Measurements from ENCODE around the gene IFNA8. TPM values are rescaled to one million over a fixed set of nuclear protein-coding genes. Genes with fewer than 3 reads are reported as not detected.

The IFNA8 gene
- total RNA-seq, result not detected

DNA sequence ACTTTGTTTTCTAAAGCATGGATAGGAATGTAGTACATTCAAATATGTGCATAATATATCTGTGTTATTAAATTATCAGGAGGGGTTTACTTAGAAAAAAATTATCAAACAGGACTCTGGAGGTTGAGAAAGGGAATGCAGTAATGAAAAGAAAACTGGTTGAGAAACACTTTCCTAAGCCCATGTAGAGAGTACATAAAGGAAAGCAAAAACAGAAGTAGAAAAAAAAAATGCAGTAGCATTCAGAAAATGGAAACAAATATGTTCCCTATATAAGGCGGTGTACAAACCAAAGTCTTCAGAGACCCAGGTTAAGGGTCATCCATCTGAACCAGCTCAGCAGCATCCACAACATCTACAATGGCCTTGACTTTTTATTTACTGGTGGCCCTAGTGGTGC lies at the start of gene IFNA8:
Gene IFNA8 (plus strand): TSS at position 301 of the 400 bp plus-strand sequence. CDS start 60 bp downstream, at position 361.

GRCh38 chr9:21367957-21368356 lies 41.0 kb upstream of the IFNA8 start, which contains the start of gene IFNA13:
Gene IFNA13 (minus strand): TSS chr9:21368057. CDS start chr9:21368010, 47 bp downstream.

DNA sequence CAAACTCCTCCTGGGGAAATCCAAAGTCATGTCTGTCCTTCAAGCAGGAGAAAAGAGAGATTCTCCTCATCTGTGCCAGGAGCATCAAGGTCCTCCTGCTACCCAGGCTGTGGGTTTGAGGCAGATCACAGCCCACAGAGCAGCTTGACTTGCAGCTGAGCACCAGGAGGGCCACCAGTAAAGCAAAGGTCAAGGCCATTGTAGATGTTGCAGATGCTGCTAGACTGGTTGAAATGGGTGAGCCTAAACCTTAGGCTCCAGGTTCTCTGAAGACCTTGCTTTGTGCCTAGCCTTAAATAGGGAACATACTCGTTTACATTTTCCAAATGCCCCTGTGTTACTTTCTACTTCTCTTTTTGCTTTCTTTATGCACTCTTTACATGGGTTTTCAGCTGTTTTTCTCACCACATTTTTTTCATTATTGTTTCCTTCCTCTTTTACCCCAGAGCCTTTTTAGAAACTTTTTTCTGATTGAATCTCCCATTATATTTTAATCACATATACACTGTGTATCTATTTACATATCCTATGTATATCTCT lies 23.7 kb upstream of the IFNA8 start, which contains the start of gene IFNA2:
Gene IFNA2 (minus strand): TSS at position 268 of the 540 bp plus-strand sequence. CDS start 69 bp downstream, at position 199.

GRCh38 chr9:21440139-21440538 lies 31.2 kb downstream of the IFNA8 start, which contains the start of gene IFNA1:
Gene IFNA1 (plus strand): TSS chr9:21440439. CDS start chr9:21440508, 69 bp downstream.

Other genes starting within 250 kb of the IFNA8 start
- gene IFNA21, start 242.5 kb upstream of the IFNA8 start, total RNA-seq, result not detected
- not detected for gene IFNA4, start 221.5 kb upstream of the IFNA8 start, total RNA-seq
- gene IFNA7, start 206.9 kb upstream of the IFNA8 start, total RNA-seq, result not detected
- gene IFNA10, start 202.0 kb upstream of the IFNA8 start, total RNA-seq, result not detected
- gene IFNA16, start 191.8 kb upstream of the IFNA8 start, total RNA-seq, result not detected
- gene IFNA17, start 180.9 kb upstream of the IFNA8 start, total RNA-seq, result not detected
- not detected for gene IFNA14, start 169.1 kb upstream of the IFNA8 start, total RNA-seq
- not detected for gene IFNA5, start 103.8 kb upstream of the IFNA8 start, total RNA-seq
- gene KLHL9, start 73.7 kb upstream of the IFNA8 start, total RNA-seq, result 68.1 TPM
- gene IFNA6, start 58.2 kb upstream of the IFNA8 start, total RNA-seq, result not detected
- not detected for gene IFNA13, start 41.1 kb upstream of the IFNA8 start, total RNA-seq
- not detected for gene IFNA2, start 23.7 kb upstream of the IFNA8 start, total RNA-seq
- not detected for gene IFNA1, start 31.3 kb downstream of the IFNA8 start, total RNA-seq
- gene IFNE, start 73.2 kb downstream of the IFNA8 start, total RNA-seq, result not detected

All from camera-type eye (tissue), 1 donor.